T-helper 2 cell treated with Interferon-gamma antibody and Interleukin-4, amounts not matched to agents 5 μg/mL and 100 μg/mL, for 36 hours (primary cell): Measurements from ENCODE around the gene PSEN2.
A peak's percentile ranks its signal among the peaks of the same experiment; 100 is the strongest.
"Not testable (repeated sequence)": the region's sequence is repeated elsewhere in the genome, so short reads cannot be mapped to it uniquely, and the experiment has no call there.

Source experiments
- DNase-seq: peaks from one replicate; pipeline ENCODE4 v3.0.0; 2021; ENCODE audit warnings: low spot score
- H3K27ac Mint-ChIP-seq: one replicate; pipeline ENCODE4 v1.8.0; 2021; ENCODE audit warnings: mild to moderate bottlenecking, mixed read lengths
- H3K27me3 Mint-ChIP-seq: one replicate; pipeline ENCODE4 v1.8.0; 2021; ENCODE audit warnings: low read depth, mixed read lengths
- H3K36me3 Mint-ChIP-seq: one replicate; pipeline ENCODE4 v1.8.0; 2021; ENCODE audit warnings: low read depth, mixed read lengths
- H3K4me1 Mint-ChIP-seq: one replicate; pipeline ENCODE4 v1.8.0; 2021; ENCODE audit warnings: low read depth, mixed read lengths
- H3K4me3 Mint-ChIP-seq: one replicate; pipeline ENCODE4 v1.8.0; 2022; ENCODE audit warnings: mild to moderate bottlenecking, moderate library complexity, mixed read lengths
- H3K9me3 Mint-ChIP-seq: one replicate; pipeline ENCODE4 v1.8.0; 2021; ENCODE audit warnings: mixed read lengths

Gene PSEN2

GRCh38 chr1:226870401-226871279 is at the start of gene PSEN2:
Gene PSEN2 (plus strand): TSS chr1:226870616. CDS start chr1:226881908, 11,292 bp downstream.
- H3K27me3 Mint-ChIP-seq = peaks cover 18% of the 10 kb centered on the region
- H3K4me3 Mint-ChIP-seq = peak within 1 kb of the TSS; percentile 81
- peaks cover 16% of the 10 kb centered on the region for H3K4me1 Mint-ChIP-seq
- H3K36me3 Mint-ChIP-seq = no peaks in the 10 kb centered on the region
- peak; percentile 71 for DNase-seq
- no peaks in the 10 kb centered on the region for H3K9me3 Mint-ChIP-seq
- peak within 1 kb of the TSS; percentile 52 for H3K27ac Mint-ChIP-seq

- no peaks in the 10 kb centered on the region for H3K36me3 Mint-ChIP-seq
- peaks cover 2% of the 10 kb centered on the region for H3K4me1 Mint-ChIP-seq
- peaks cover 5% of the 10 kb centered on the region for H3K27me3 Mint-ChIP-seq
- no peaks in the 10 kb centered on the region for H3K9me3 Mint-ChIP-seq
- H3K27ac Mint-ChIP-seq = no peak overlapping the region
- DNase-seq = no peak
- H3K4me3 Mint-ChIP-seq = no peak overlapping the region
Observed at GRCh38 chr1:226820941-226821718, 49.3 kb upstream of the PSEN2 start.

- no peak for DNase-seq
- no peaks in the 10 kb centered on the region for H3K36me3 Mint-ChIP-seq
Observed at GRCh38 chr1:226821719-226822085, 48.7 kb upstream of the PSEN2 start.

GRCh38 chr1:226823643-226824042 is 46.8 kb upstream of the PSEN2 start:
- DNase-seq = no peak
- Mint-ChIP-seq H3K27me3 (peaks cover 3% of the 10 kb centered on the region), H3K9me3 (no peaks in the 10 kb centered on the region), H3K36me3 (no peaks in the 10 kb centered on the region), H3K27ac (no peak overlapping the region), H3K4me1 (peaks cover 15% of the 10 kb centered on the region), H3K4me3 (no peak overlapping the region)

More at GRCh38 chr1:226821719-226822085, 48.7 kb upstream of the PSEN2 start:
- H3K27me3 Mint-ChIP-seq = peaks cover 5% of the 10 kb centered on the region
- H3K4me3 Mint-ChIP-seq = no peak overlapping the region
- H3K4me1 Mint-ChIP-seq = peaks cover 2% of the 10 kb centered on the region
- no peak overlapping the region for H3K27ac Mint-ChIP-seq
- no peaks in the 10 kb centered on the region for H3K9me3 Mint-ChIP-seq

- Mint-ChIP-seq H3K27me3 (no peaks in the 10 kb centered on the region), H3K4me3 (no peak overlapping the region), H3K27ac (no peak overlapping the region), H3K36me3 (no peaks in the 10 kb centered on the region), H3K9me3 (no peaks in the 10 kb centered on the region), H3K4me1 (peaks cover 15% of the 10 kb centered on the region)
- DNase-seq = no peak
Observed at GRCh38 chr1:226825037-226825745, 45.2 kb upstream of the PSEN2 start.

GRCh38 chr1:226825746-226826100 is 44.7 kb upstream of the PSEN2 start:
- H3K27me3 Mint-ChIP-seq = peaks cover under 1% of the 10 kb centered on the region
- H3K36me3 Mint-ChIP-seq = no peaks in the 10 kb centered on the region
- H3K4me3 Mint-ChIP-seq = no peak overlapping the region
- no peak overlapping the region for H3K27ac Mint-ChIP-seq
- H3K9me3 Mint-ChIP-seq = no peaks in the 10 kb centered on the region
- no peak for DNase-seq
- H3K4me1 Mint-ChIP-seq = peaks cover 15% of the 10 kb centered on the region

- H3K4me3 Mint-ChIP-seq = peak overlapping the region; percentile 28
- H3K4me1 Mint-ChIP-seq = peaks cover 15% of the 10 kb centered on the region
- peaks cover 3% of the 10 kb centered on the region for H3K27me3 Mint-ChIP-seq
- peak overlapping the region; percentile 83 for H3K27ac Mint-ChIP-seq
- H3K9me3 Mint-ChIP-seq = no peaks in the 10 kb centered on the region
- DNase-seq = no peak
- H3K36me3 Mint-ChIP-seq = no peaks in the 10 kb centered on the region
Observed at GRCh38 chr1:226826479-226827261, 43.7 kb upstream of the PSEN2 start.

GRCh38 chr1:226827458-226827857 is 43.0 kb upstream of the PSEN2 start:
- H3K27me3 Mint-ChIP-seq = peaks cover 3% of the 10 kb centered on the region
- H3K4me3 Mint-ChIP-seq = peak overlapping the region; percentile 57
- peaks cover 15% of the 10 kb centered on the region for H3K4me1 Mint-ChIP-seq
- no peaks in the 10 kb centered on the region for H3K9me3 Mint-ChIP-seq
- no peaks in the 10 kb centered on the region for H3K36me3 Mint-ChIP-seq
- H3K27ac Mint-ChIP-seq = peak overlapping the region; percentile 83
- DNase-seq = no peak

GRCh38 chr1:226827968-226828513 is 42.4 kb upstream of the PSEN2 start:
- no peaks in the 10 kb centered on the region for H3K36me3 Mint-ChIP-seq
- peak; percentile 91 for DNase-seq
- peaks cover 3% of the 10 kb centered on the region for H3K27me3 Mint-ChIP-seq
- H3K4me3 Mint-ChIP-seq = peak overlapping the region; percentile 54
- H3K9me3 Mint-ChIP-seq = no peaks in the 10 kb centered on the region
- peak overlapping the region; percentile 86 for H3K27ac Mint-ChIP-seq
- H3K4me1 Mint-ChIP-seq = peaks cover 15% of the 10 kb centered on the region

GRCh38 chr1:226829105-226829504 is 41.3 kb upstream of the PSEN2 start:
- Mint-ChIP-seq H3K4me1 (peaks cover 12% of the 10 kb centered on the region), H3K36me3 (no peaks in the 10 kb centered on the region), H3K4me3 (no peak overlapping the region), H3K27me3 (peaks cover 10% of the 10 kb centered on the region), H3K27ac (no peak overlapping the region), H3K9me3 (peaks cover 8% of the 10 kb centered on the region)
- DNase-seq = no peak

GRCh38 chr1:226831953-226832352 is 38.5 kb upstream of the PSEN2 start:
- Mint-ChIP-seq H3K27ac (no peak overlapping the region), H3K27me3 (peaks cover 10% of the 10 kb centered on the region), H3K36me3 (no peaks in the 10 kb centered on the region), H3K4me3 (no peak overlapping the region), H3K4me1 (peaks cover 12% of the 10 kb centered on the region), H3K9me3 (peaks cover 8% of the 10 kb centered on the region)
- DNase-seq = no peak

GRCh38 chr1:226832613-226833012 is 37.8 kb upstream of the PSEN2 start:
- H3K4me3 Mint-ChIP-seq = no peak overlapping the region
- DNase-seq = no peak
- H3K4me1 Mint-ChIP-seq = peaks cover 5% of the 10 kb centered on the region
- H3K27me3 Mint-ChIP-seq = peaks cover 10% of the 10 kb centered on the region
- H3K27ac Mint-ChIP-seq = no peak overlapping the region
- H3K9me3 Mint-ChIP-seq = peaks cover 8% of the 10 kb centered on the region
- no peaks in the 10 kb centered on the region for H3K36me3 Mint-ChIP-seq

GRCh38 chr1:226834179-226834578 is 36.2 kb upstream of the PSEN2 start:
- H3K4me3 Mint-ChIP-seq, H3K9me3 Mint-ChIP-seq, H3K36me3 Mint-ChIP-seq, H3K4me1 Mint-ChIP-seq, H3K27me3 Mint-ChIP-seq, DNase-seq, H3K27ac Mint-ChIP-seq: not testable (repeated sequence)
